GM04504 (cell line): ENCODE data around the gene GTF3C5.
"Not testable (repeated sequence)": the region's sequence is repeated elsewhere in the genome, so short reads cannot be mapped to it uniquely, and the experiment has no call there.

Experiments
- DNase-seq: peaks from one replicate; pipeline ENCODE4 v3.0.0-alpha.2; 2012; ENCODE audit warnings: low read depth

Gene GTF3C5

DNA sequence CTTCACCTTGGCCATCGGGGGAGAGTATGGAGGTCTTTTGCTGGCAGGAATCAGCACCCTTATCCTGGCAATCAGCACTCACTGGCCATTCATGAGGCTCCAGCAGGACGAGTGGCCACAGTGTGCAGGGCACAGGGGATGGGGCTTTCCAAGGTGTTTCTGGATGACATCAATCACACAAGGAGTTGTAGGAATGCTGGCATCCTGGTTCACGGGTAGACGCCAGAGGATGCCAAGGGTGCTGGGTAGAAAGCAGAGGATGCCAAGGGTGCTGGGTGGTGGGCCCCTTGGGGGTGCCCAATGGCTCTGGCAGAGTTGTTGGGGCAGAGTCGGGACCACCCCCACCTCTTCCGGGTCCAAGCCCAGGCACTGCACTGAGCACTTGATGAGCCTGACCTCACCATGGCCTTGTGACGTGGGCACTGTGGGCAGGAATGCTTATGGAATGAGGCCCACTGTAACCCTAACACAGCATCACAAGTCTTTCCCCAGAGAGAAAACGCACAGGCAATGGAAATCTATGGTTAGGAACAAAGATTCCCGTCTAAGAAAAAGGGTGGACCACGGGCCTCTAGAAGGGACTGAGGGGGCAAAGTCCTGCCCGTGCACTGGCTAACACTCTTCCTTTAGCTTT is 60.1 kb downstream of the GTF3C5 start:
- no peak for DNase-seq

DNA sequence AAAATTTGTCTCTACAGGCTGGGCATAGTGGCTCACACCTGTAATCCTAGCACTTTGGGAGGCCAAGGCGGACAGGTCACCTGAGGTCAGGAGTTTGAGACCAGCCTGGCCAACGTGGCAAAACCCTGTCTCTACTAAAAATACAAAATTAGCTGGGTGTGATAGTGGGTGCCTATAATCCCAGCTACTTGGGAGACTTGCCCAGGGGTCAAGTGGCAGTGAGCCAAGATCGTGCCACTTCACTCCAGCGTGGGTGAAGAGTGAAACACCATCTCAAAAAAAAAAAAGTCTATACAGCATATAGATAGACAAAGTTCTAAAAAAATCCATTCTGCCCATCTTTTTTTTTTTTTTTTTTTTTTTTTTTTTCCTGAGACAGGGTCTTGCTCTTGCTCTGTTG is 63.6 kb downstream of the GTF3C5 start:
- DNase-seq: not testable (repeated sequence)

DNA sequence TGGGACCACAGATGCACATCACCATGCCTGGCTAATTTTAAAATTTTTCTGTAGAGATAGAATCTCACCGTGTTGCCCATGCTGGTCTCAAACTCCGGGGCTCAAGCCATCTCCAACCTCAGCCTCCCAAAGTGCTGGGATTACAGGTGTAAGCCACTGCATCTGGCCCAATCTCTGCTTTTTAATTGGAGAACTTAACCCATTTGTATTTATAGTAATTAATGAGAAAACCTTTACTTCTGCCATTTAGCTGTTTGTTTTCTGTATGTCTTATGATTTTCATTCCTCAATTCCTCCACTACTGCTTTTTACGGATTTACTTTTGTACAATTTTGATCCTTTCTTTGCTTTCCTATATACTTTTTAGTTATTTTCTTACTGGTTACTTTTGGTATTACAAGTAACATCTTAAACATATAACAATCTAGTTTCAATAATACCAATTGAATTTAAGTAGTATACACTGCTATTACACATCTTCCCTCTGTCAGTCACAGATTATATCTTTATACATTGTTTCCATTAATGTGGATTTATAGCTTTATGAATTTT is 64.1 kb downstream of the GTF3C5 start:
- no peak for DNase-seq

DNA sequence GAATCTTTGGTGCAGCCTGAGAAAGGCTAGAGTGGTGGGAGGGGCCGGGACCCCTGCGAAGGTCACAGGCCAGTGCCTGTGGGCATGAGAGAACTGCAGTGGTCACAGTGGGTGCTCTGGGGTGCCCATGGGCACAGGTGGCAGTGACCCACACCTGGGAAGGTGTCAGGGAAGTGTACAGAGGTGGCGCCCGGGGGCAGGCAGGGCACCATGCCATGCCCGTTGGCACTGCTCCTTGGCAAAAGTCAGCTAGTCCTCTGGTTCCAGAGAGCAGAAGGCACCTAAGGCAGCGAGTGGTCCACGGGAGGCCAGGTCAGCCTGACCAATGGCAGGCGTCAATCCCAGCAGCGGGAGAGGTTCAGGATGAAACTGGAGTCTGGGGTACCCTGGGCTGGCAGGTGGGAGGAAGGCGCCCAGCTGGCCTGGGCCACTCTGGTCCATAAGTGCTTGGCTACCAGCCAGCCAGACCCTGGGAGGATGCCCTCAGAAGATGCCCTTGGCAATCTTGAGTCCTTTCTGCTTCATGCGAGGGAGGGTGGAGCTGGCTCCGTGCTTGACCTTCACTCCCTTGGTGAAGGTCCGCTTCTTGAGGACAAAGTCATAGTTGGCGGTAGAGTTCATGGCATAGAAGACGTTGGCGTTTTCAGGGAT is 67.4 kb downstream of the GTF3C5 start:
- DNase-seq: no peak

DNA sequence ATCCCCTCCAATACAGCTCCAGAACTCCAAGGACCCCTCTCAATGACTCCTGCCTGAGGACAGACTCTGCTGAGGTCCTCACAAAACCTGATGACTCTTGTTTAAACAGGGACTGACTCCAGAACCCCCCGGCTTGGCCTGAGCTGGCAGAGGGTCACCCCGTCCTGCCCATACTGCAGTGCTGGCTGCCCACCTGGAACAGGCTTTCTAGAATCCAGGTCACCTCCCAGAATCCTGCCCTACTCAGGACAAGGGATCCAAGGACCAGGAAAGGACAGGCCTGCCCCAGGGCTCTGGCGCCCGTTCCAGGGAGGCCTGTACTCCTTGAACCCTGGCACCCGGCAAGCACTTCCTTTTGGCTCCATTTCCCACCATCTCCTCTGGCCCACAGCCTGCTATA is 68.1 kb downstream of the GTF3C5 start:
- DNase-seq: no peak

DNA sequence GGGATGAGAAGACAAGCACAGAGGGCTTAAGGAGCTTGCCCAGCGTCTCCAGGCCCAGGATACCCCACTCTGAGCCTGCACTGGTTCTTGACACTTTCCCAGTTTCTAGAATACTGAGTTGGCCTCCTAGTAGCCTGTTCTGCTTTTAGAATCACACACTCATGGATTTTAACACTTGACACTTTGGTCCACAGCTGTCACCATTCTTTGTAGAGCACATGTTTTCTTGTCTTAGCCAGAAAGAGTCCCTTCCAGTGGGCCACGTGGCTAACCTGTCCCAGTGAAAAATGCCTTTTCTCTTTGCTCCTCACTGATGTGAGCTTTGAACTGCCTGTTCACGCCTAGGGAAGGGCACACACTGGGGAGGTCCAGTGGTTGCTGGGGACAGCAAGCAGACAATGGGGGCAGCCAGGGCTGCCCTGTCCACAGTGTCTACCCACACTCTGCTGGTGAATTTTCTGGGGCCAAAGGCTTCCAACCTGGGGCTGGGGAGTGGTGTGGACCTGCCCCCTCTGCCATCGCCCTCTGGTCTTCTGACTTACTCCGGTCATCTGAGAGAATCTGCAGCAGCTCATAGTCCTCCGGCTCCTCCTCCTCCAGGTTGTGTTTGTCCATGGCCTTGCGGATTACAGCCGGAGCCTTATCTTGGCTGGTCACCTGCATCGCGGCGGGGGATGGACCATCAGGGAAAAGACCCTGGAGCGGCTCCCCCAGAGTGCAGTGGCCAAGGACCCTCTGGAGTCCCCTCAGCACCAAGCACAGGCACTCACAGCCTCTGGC is 69.1 kb downstream of the GTF3C5 start:
- no peak for DNase-seq

DNA sequence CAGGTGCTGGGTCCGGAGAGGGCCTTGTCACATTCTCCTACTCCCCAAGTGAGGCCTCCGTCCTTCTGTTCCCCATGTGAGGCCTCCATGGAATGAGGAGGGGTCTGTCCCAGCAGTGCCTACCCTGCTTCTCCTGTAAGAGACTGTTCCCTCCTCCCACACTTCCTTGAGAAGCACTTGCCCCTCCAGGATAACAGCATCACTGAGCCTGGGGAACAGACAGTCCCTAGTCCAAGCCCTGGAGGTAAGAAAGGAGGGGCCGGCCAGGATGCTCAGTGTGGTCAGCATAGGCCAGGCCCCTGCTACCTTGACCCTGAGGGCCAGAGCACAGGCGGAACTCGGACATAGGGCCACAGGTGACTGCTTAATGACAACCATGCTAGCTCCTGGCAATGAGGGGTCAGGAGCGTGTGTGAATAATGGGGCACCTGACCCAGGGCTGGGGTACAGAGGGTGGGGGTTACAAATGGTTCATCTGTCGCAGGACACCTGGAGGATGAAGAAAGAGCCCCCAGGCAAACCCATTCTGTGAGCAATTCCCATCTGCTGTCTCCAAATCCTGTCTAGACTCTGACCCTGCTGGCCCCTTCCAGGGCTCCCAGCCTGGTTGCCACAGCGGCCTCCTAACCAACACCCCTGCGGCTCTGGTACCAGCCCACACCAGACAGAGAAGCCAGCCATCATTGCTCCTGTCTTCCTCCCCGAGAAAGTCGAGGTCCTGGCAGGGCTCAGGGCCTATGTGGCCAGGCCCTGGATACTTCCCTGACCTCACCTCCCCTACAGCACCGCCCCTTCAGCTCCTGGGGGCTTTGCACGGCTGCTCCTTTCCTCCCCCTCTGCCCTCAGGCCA is 69.9 kb downstream of the GTF3C5 start:
- no peak for DNase-seq

DNA sequence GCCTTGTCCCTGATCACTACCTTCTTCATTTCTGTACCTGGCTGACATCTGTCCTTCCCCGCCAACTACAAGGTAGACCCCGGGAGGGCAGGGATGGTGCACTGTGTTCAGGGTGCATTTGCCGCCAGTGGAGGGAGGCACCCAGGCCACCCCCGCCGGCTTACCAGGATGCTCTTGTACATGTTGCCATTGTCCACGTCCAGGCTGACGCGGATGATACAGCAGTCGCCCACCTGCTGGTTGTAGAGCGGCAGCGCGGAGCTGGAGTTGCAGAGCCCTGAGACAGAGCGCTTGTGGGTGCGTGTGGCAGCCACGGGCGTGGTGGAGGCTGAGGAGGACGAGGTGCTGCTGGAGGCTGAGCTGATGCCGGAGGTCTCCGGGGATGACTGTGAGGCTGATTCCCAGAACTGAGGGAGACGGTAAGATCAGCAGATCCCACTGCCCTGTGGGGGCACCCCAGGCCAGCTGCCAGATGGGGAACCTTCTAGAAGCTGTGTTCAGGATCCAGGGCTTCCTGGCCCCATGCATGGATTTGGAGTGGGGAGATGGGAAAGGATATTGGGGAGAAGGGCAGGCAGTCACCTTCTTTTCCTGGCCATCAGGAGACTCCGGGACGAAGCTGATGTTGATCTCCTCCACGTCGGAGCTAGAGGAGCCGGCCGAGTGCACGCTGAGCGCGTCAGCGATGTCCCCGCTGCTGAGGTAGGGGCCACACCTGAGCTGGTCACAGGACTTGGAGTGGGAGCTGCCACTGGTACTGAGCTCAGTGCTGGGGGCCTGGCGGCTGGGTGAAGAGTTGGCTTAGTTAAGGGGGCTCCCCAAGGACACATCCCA is 70.8 kb downstream of the GTF3C5 start:
- DNase-seq: no peak

DNA sequence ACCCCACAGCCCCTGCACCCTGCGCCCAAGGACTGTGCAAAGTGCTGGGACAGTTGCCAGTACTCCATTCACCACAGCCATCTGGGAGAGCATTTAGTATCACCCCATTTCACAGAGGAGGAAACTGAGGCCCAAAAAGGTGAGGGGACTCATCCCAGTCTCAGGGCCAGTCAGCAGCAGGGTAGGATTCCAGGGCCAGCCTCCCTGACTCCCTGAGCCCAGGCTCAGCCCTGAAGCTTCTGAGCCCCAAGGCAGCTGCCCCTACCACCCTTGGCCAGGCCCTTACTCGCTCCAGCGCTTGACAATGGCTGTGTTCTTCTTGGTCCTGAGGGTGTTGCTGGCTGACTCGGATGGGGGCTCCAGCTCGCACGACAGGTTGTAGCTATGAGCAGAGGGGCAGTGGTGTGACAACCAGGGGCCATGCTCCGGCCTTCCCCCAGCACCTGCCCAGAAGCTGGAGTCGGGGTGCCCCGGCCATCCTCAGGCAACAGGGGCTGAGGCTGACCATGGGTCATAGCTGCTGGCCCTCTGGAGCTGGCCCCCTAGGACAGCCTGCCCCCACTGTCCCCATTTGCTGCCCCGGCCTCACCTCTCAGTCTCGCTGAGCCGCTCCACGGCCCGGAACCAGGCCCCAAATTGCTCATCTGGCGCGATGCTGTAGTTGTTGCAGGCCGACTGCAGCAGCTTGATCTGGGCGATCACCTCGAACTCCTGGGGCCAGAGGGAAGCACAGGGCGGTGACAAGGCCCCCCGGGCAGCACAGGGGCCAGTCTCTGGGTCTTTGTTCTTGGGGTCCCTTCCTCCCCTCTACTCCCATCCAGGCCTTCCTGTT is 71.6 kb downstream of the GTF3C5 start:
- DNase-seq: no peak

DNA sequence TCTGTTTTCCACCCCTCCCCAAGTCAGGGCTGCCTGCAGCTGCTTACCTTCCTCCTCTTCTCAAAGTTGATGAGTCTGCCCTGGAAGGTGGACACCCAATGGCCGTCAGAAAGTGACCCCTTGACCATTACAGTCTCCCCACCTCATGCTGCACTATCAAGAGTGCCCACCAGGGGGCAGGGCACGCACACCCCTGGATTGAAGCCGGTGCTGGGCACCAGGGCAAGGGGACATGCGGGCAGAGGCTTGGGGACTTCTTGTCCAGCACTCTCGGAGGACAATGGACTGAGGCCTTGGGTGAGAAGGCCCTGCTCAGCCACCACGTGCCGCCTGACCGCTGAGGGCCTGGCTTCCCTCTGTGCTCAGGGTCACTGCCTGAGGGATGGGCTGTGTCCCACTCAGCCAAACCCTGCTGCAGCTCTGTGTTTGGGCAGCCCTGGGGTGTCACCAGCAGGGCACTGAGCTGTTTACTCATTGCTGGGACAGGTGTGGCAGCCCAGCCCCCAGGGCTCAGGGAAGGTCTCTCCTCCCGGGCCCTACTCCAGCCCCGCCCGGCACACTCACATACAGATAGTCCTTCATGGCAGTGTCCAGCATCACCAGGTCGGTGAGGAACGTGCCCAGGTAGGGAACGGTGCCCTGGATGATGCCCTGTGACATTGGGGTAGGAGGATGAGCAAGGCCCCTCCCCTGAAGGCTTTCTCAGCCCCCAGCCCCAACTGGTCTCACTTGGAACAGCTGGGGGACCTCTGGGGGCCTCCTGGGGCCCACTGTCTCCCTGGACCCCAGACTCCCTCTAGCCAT is 72.6 kb downstream of the GTF3C5 start:
- no peak for DNase-seq

DNA sequence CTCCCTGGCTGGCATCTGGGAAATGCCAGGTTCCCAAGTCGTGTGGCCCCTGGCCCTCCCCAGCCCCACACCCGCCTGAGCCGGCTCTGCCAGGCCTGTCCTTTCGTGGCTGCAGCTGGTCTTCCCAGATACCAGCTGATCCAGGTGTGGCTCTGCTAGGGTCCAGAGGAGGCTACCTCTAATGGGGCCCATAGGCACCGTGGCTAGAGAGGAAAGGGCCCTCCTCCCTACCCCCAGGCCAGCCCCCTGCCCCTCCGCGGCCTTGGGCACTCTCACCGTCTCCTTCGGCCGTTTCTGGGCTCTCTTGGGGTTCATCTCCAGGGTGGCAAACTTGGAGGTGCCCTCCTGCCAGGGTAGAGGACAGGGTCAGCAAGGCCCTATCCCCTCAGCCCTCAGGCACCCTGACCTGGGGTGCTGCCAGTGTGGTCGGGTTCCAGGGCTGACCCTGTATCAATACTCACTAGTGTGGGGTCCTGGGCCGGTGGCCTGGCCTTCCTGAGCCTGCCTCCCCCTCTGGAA is 73.2 kb downstream of the GTF3C5 start:
- DNase-seq: no peak

DNA sequence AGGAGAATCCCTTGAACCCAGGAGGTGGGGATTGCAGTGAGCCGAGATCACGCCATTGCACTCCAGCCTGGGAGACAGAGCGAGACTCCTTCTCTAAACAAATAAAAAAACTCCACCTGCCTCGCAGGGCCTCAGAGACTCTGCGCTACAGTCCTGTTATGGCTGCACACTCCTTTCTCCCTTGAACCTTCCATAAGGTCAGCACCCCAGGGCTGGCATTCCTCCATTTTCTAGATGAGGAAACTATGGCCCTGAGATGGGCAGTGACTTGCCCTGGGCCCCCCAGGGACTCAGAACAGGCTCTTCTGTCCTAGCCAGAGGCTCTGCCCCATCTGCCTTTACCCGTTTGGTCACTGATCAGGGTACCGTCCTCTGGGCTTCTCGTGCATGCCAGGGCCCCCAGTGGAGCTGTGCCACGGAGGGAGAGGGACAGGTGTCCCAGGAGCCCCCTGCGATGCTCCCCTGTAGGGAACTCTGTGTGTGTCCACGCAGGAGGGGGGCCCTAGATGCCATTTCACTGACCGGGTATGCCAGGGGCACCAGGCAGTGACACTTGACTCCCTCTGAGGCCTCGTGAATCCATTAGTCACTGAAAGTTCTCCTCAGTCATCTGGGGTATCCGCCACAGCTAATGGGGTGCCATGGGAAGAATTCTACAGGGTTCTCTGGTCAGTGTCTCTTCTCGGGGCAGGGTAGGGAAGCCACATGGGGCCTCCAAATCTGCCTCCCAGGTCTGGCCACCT is 74.1 kb downstream of the GTF3C5 start:
- no peak for DNase-seq

DNA sequence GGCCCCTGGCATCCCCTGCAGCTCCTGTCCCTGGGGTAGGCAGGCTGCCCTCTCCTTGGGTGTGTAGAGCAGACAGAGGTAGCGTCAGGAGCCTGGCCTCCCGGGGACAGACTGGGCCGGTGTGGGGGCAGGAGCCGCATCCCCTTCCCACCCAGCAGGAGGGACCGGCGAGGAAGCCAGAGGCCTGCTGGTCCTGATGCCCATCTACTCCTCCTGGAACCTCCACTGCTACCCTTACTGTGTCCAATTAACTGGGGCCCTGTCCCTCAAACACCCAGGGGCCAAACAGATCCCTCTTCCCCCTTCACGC is 74.6 kb downstream of the GTF3C5 start:
- DNase-seq: no peak

DNA sequence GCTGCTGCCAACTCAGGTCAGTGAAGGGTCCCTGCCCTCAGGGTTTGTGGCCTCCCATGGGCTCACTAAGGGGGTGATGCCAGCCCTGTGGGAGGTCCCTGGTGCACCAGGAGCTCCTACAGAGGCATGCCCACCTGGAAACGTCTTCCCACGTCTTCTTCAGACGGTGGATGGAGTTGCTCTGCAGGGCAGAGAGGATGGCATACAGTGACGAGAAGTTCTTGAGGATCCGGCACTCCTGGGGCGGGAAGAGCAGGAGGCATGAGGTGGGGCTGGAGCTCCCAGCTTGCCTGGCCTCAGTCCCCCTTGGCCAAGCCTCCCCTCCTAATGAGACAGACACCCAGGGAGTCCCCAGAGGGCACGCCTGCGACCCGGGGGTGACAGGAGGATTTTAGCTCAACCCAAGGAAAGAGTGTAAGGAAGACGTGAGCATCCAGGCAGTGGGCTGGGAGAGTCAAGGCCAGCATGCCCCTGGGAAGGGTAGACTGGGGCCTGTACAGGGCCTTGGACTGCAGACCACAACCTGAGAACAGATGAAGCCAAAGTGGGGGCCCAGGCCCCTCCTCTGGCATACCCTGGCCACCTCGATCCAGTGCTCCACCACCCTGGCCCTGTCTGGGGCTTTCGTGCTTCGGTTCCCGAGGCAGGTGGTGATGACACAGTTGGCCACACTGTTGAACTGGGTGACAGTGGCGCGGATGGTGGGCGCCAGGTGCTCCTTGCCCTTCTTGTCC is 75.9 kb downstream of the GTF3C5 start:
- DNase-seq: no peak

DNA sequence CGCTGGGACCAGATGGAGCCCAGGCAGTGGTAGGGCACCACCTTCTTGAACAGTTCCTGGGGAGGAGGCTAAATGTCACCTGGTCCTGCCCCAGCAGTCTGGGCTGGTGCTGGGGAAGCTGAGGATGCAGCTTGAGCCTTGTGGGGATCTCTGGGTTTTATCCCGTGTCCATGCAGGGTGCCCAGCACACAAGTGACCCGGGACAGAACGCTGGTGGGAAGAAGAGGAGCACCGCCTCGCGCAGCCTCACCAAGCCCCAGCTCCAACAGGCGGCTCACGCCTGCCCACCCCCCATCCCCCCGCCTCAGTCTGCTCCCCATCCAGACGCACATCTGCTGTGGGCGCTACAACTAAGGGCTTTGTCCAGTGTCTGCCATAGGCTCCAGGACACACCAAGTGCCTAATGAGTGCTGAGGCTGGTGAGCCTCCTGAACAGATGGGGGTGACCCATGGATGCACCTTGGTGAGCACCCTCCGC is 76.5 kb downstream of the GTF3C5 start:
- DNase-seq: no peak
